PC-3 (cell line): ENCODE measurements around the gene MTG1. TPM values are rescaled to one million over a fixed set of nuclear protein-coding genes. Genes with fewer than 3 reads are reported as not detected.

Source experiments
- ATAC-seq: fragments of 200-7000 bp; cut with Tn5 transposase; 2 replicates; pipeline ENCODE4 v1.9.1; 2020; ENCODE audit warnings: mild to moderate bottlenecking, moderate library complexity
- BruUV-seq: library from RNA; stranded (reverse); fragments of 400-500 nt; replicated peaks from 2 replicates; lab custom pipeline; 2021; lab: Mats Ljungman, UMichigan
- CTCF ChIA-PET: fragments of 300-600 bp; sonication (Branson Sonifier 250); formaldehyde crosslinking; loops from one replicate; lab custom pipeline; 2022; ENCODE audit warnings: antibody characterized with exemption; lab: Charles Lee
- POLR2A ChIA-PET: fragments of 300-600 bp; sonication (Branson Sonifier 250); formaldehyde crosslinking; loops from one replicate; lab custom pipeline; 2022; ENCODE audit warnings: antibody characterized with exemption; ENCODE audit not compliant: unreplicated experiment; lab: Charles Lee
- DNase-seq: peaks from one replicate; pipeline ENCODE4 v3.0.0-alpha.2; 2015
- H2AFZ ChIP-seq: fragments of 300-600 bp; sonication (generic); 2 replicates; pipeline ENCODE4 v1.6.0; 2016; ENCODE audit warnings: antibody characterized with exemption, low read length
- H3F3A ChIP-seq: fragments of 300-600 bp; sonication (generic); one replicate; pipeline ENCODE4 v1.6.0; 2017; ENCODE audit warnings: antibody characterized with exemption, low read length, control low read depth, mild to moderate bottlenecking; ENCODE audit not compliant: unreplicated experiment
- H3K27ac ChIP-seq: fragments of 300-600 bp; sonication (generic); 2 replicates; pipeline ENCODE4 v1.5.1; 2016; ENCODE audit warnings: mild to moderate bottlenecking, low read length
- H3K27me3 ChIP-seq: fragments of 300-600 bp; sonication (generic); 2 replicates; pipeline ENCODE4 v1.6.1; 2016; ENCODE audit warnings: low read length, mixed read lengths
- H3K36me3 ChIP-seq: fragments of 300-600 bp; sonication (generic); 2 replicates; pipeline ENCODE4 v1.6.1; 2016; ENCODE audit warnings: low read depth, mixed run types, low read length, mixed read lengths
- H3K4me1 ChIP-seq: fragments of 300-600 bp; sonication (generic); 2 replicates; pipeline ENCODE4 v1.5.1; 2016; ENCODE audit warnings: low read length; ENCODE audit not compliant: insufficient read depth
- H3K4me2 ChIP-seq: fragments of 300-600 bp; sonication (generic); 2 replicates; pipeline ENCODE4 v1.6.0; 2016; ENCODE audit warnings: low read length
- H3K4me3 ChIP-seq: fragments of 300-600 bp; sonication (generic); 2 replicates; pipeline ENCODE4 v1.5.1; 2016; ENCODE audit warnings: mild to moderate bottlenecking, low read length, mixed read lengths
- H3K79me2 ChIP-seq: fragments of 300-600 bp; sonication (generic); 2 replicates; pipeline ENCODE4 v1.6.1; 2017; ENCODE audit warnings: low read length, mixed read lengths
- H3K9ac ChIP-seq: fragments of 300-600 bp; sonication (generic); 2 replicates; pipeline ENCODE4 v1.6.0; 2016; ENCODE audit warnings: mild to moderate bottlenecking, low read length
- H3K9me2 ChIP-seq: fragments of 300-600 bp; sonication (generic); replicated peaks from 2 replicates; pipeline ENCODE4 v1.6.1; 2016; ENCODE audit warnings: mixed run types, low read length, mixed read lengths
- H3K9me3 ChIP-seq: fragments of 300-600 bp; sonication (generic); 2 replicates; pipeline ENCODE4 v1.6.1; 2016; ENCODE audit warnings: low read length, mixed read lengths
- H4K20me1 ChIP-seq: fragments of 300-600 bp; sonication (generic); 2 replicates; pipeline ENCODE4 v1.6.1; 2016; ENCODE audit warnings: low read length, mixed read lengths
- EZH2 ChIP-seq: fragments of 300-600 bp; sonication (generic); IDR thresholded peaks from one replicate; pipeline ENCODE4 v1.6.1; 2017; ENCODE audit warnings: antibody characterized with exemption, mild to moderate bottlenecking, low read length; ENCODE audit not compliant: unreplicated experiment
- EZH2phosphoT487 ChIP-seq: fragments of 300-600 bp; sonication (generic); IDR thresholded peaks from 2 replicates; pipeline ENCODE4 v1.6.1; 2018; ENCODE audit warnings: mild to moderate bottlenecking, antibody characterized with exemption, low read length, borderline replicate concordance
- intact Hi-C: fragments of 100-400 bp; cut with micrococcal nuclease; formaldehyde crosslinking; loops from 2 replicates; pipeline ENCODE4 v1.9.0; 2023
- total RNA-seq: library from RNA; depleted of rRNA; stranded (reverse); fragments of >200 nt; gene quantifications from 2 replicates; pipeline ENCODE4 v1.2.3, GENCODE V29; 2014
- TF ChIP-seq, protein P1 (sequence below): fragments of 300-600 bp; sonication (generic); conservative IDR thresholded peaks from 2 replicates; pipeline ENCODE4 v1.5.1; 2017; ENCODE audit warnings: antibody characterized with exemption, low read depth, mild to moderate bottlenecking, low read length

Gene MTG1
- total RNA-seq, 1 experiment from 2014 or later: 39.4 TPM

DNA sequence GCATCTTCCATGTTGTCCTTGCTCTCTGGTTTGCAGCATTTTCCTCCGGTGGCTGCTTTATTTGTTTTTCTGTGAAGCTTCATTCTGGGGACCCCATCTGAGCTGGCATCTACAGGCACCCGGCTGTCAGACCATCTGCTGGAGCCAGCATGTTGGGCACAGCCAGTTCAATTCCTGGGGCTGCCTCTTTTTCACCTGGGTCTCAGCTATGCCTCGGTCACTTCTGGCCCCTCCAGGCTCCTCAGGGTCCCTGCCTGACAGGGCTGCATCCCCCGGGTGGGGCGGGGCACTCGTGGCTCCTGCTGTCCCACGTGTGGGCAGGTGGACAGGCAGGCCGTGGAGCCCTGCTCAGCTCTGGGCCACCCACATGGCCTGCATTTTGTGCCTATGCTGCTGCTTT, 67.9 kb downstream of the MTG1 start:
- H3K79me2 ChIP-seq: no peaks in the 10 kb centered on the region
- ChIA-PET POLR2A (no interaction called here), CTCF (no interaction called here)
- H3K36me3 ChIP-seq: no peaks in the 10 kb centered on the region
- no peaks in the 10 kb centered on the region for H3F3A ChIP-seq
- no peak overlapping the region for H3K9ac ChIP-seq
- H2AFZ ChIP-seq: no peak overlapping the region
- TF ChIP-seq EZH2: no peak
- no peak for TF ChIP-seq EZH2phosphoT487
- no peak overlapping the region for H3K4me3 ChIP-seq
- no peak for DNase-seq
- no peak overlapping the region for H3K4me2 ChIP-seq
- H3K27me3 ChIP-seq: no peaks in the 10 kb centered on the region
- no peaks in the 10 kb centered on the region for H3K9me2 ChIP-seq
- H3K27ac ChIP-seq: no peak overlapping the region
- no peaks in the 10 kb centered on the region for H4K20me1 ChIP-seq
- no peaks in the 10 kb centered on the region for H3K4me1 ChIP-seq
- intact Hi-C loops: no loop called here
- no TSS peak for BruUV-seq
- H3K9me3 ChIP-seq: no peaks in the 10 kb centered on the region
- ATAC-seq: no peak

- intact Hi-C loops: no loop called here
- no peaks in the 10 kb centered on the region for H3K4me1 ChIP-seq
- H3K4me3 ChIP-seq: no peak overlapping the region
- H3K27ac ChIP-seq: no peak overlapping the region
- no peaks in the 10 kb centered on the region for H3F3A ChIP-seq
- no peak overlapping the region for H3K9ac ChIP-seq
- no peak overlapping the region for H3K4me2 ChIP-seq
- H3K9me3 ChIP-seq: no peaks in the 10 kb centered on the region
- no TSS peak for BruUV-seq
- no peaks in the 10 kb centered on the region for H3K36me3 ChIP-seq
- ChIA-PET CTCF (no interaction called here), POLR2A (no interaction called here)
- no peaks in the 10 kb centered on the region for H3K9me2 ChIP-seq
- no peaks in the 10 kb centered on the region for H3K27me3 ChIP-seq
- TF ChIP-seq, protein P1, sequence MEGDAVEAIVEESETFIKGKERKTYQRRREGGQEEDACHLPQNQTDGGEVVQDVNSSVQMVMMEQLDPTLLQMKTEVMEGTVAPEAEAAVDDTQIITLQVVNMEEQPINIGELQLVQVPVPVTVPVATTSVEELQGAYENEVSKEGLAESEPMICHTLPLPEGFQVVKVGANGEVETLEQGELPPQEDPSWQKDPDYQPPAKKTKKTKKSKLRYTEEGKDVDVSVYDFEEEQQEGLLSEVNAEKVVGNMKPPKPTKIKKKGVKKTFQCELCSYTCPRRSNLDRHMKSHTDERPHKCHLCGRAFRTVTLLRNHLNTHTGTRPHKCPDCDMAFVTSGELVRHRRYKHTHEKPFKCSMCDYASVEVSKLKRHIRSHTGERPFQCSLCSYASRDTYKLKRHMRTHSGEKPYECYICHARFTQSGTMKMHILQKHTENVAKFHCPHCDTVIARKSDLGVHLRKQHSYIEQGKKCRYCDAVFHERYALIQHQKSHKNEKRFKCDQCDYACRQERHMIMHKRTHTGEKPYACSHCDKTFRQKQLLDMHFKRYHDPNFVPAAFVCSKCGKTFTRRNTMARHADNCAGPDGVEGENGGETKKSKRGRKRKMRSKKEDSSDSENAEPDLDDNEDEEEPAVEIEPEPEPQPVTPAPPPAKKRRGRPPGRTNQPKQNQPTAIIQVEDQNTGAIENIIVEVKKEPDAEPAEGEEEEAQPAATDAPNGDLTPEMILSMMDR: no peak
- TF ChIP-seq EZH2phosphoT487 (no peak), EZH2 (no peak)
- no peak overlapping the region for H2AFZ ChIP-seq
- ATAC-seq (no peak), DNase-seq (no peak)
- no peaks in the 10 kb centered on the region for H3K79me2 ChIP-seq
- H4K20me1 ChIP-seq: no peaks in the 10 kb centered on the region
These were observed 68.8 kb downstream of the MTG1 start for GRCh38 chr10:133462512-133463305.

- intact Hi-C loops: no loop called here
- CTCF ChIA-PET: no interaction called here
- Histone ChIP-seq H3K4me2 (no peak overlapping the region), H3F3A (no peaks in the 10 kb centered on the region), H3K4me1 (no peaks in the 10 kb centered on the region), H3K9ac (no peak overlapping the region), H3K9me2 (no peaks in the 10 kb centered on the region), H3K36me3 (no peaks in the 10 kb centered on the region), H3K4me3 (no peak overlapping the region), H2AFZ (no peak overlapping the region), H3K27me3 (no peaks in the 10 kb centered on the region), H4K20me1 (no peaks in the 10 kb centered on the region), H3K27ac (no peak overlapping the region), H3K9me3 (no peaks in the 10 kb centered on the region), H3K79me2 (no peaks in the 10 kb centered on the region)
- POLR2A ChIA-PET: no interaction called here
- no peak for TF ChIP-seq EZH2phosphoT487
- TF ChIP-seq EZH2: no peak
- TF ChIP-seq, protein P1: no peak
- ATAC-seq (no peak), DNase-seq (no peak)
- BruUV-seq: no TSS peak
These were observed 70.7 kb downstream of the MTG1 start for GRCh38 chr10:133464582-133465031.
